BJ (cell line): ENCODE data around the gene ZNF273. TPM values are rescaled to one million over a fixed set of nuclear protein-coding genes. Genes with fewer than 3 reads are reported as not detected.

Experiments used
- CTCF ChIA-PET: fragments of 350-600 bp; formaldehyde crosslinking; extraction: SDS; loops from one replicate; lab custom pipeline; 2021; ENCODE audit warnings: antibody characterized with exemption, inconsistent platforms; lab: Yijun Ruan, JAX
- POLR2A ChIA-PET: fragments of 300-600 bp; sonication (Branson Sonifier 250); formaldehyde crosslinking; extraction: SDS; loops from one replicate; lab custom pipeline; 2021; ENCODE audit warnings: antibody characterized with exemption; lab: Charles Lee
- DNase-seq: peaks from one replicate; pipeline ENCODE4 v3.0.0-alpha.2; 2011; ENCODE audit warnings: low read depth
- H3K27me3 ChIP-seq: 2 replicates; pipeline ENCODE4 v1.6.0; 2011; ENCODE audit warnings: low read length; ENCODE audit not compliant: control insufficient read depth, insufficient read depth
- H3K36me3 ChIP-seq: 2 replicates; pipeline ENCODE4 v1.5.1; 2011; ENCODE audit warnings: low read length; ENCODE audit not compliant: control insufficient read depth, insufficient read depth
- H3K4me3 ChIP-seq: 2 replicates; pipeline ENCODE4 v1.5.1; 2011; ENCODE audit warnings: low read depth, mild to moderate bottlenecking, control low read depth, low read length
- CTCF ChIP-seq: IDR thresholded peaks from 2 replicates; pipeline ENCODE4 v1.5.1; 2011; ENCODE audit warnings: low read depth, mild to moderate bottlenecking, control low read depth, inconsistent platforms, low read length, moderate library complexity; ENCODE audit not compliant: insufficient read depth
- polyA plus RNA-seq: library from polyadenylated mRNA; depleted of rRNA; stranded (reverse); fragments of >200 nt; gene quantifications from 2 replicates; pipeline ENCODE4 v1.2.3, GENCODE V29; 2011

ZNF273 gene
- polyA plus RNA-seq, 1 experiment, result 1.3 TPM

- no peaks in the 10 kb centered on the region for H3K36me3 ChIP-seq
- H3K4me3 ChIP-seq, result no peak overlapping the region
- H3K27me3 ChIP-seq, result peaks cover 13% of the 10 kb centered on the region
- no peak for TF ChIP-seq CTCF
- no peak for DNase-seq
- POLR2A ChIA-PET, result no interaction called here
- CTCF ChIA-PET, result no interaction called here
Measured at GRCh38 chr7:64884085-64884912, 18.8 kb upstream of the ZNF273 start.

- H3K4me3 ChIP-seq, result no peak overlapping the region
- POLR2A ChIA-PET, result no interaction called here
- H3K36me3 ChIP-seq, result no peaks in the 10 kb centered on the region
- no peak for DNase-seq
- no peak for TF ChIP-seq CTCF
- peaks cover 20% of the 10 kb centered on the region for H3K27me3 ChIP-seq
- CTCF ChIA-PET, result no interaction called here
Measured at GRCh38 chr7:64884913-64885370, 18.1 kb upstream of the ZNF273 start.

GRCh38 chr7:64885520-64886240, 17.4 kb upstream of the ZNF273 start:
- POLR2A ChIA-PET, result no interaction called here
- CTCF ChIA-PET, result no interaction called here
- TF ChIP-seq CTCF, result no peak

GRCh38 chr7:64886956-64887545, 16.0 kb upstream of the ZNF273 start:
- no peak for DNase-seq
- POLR2A ChIA-PET, result no interaction called here
- CTCF ChIA-PET, result no interaction called here
- H3K4me3 ChIP-seq, result no peak overlapping the region
- H3K36me3 ChIP-seq, result no peaks in the 10 kb centered on the region
- H3K27me3 ChIP-seq, result peaks cover 27% of the 10 kb centered on the region
- no peak for TF ChIP-seq CTCF

More at GRCh38 chr7:64885520-64886240, 17.4 kb upstream of the ZNF273 start:
- H3K36me3 ChIP-seq, result no peaks in the 10 kb centered on the region
- peaks cover 23% of the 10 kb centered on the region for H3K27me3 ChIP-seq
- no peak for DNase-seq
- no peak overlapping the region for H3K4me3 ChIP-seq
